ENCODE results near the gene POLE3.

POLE3 gene

GRCh38 chr9:113410207-113410864 is at the start of gene POLE3, which contains the start of gene C9orf43:
TSS of gene POLE3 (minus strand) at chr9:113410675. CDS start at chr9:113410293, 382 bp downstream.
TSS of gene C9orf43 (plus strand) at chr9:113410747. CDS start at chr9:113413494, 2,747 bp downstream.
- DNase-seq (ENCODE audit: low read depth): peak; percentile 86
- peak within 1 kb of the TSS; percentile 73 for H3K4me3 ChIP-seq (ENCODE audit: low read depth, low read length)
- no peak for TF ChIP-seq CTCF (IDR thresholded peaks at IDR 0.05; ENCODE audit: low read depth, low read length, missing control alignments)

- DNase-seq (ENCODE audit: low read depth): no peak
- no peak overlapping the region for H3K4me3 ChIP-seq (ENCODE audit: low read depth, low read length)
- TF ChIP-seq CTCF (IDR thresholded peaks at IDR 0.05; ENCODE audit: low read depth, low read length, missing control alignments): no peak
Observed at GRCh38 chr9:113456235-113456634, 45.8 kb upstream of the POLE3 start.

- TF ChIP-seq CTCF (IDR thresholded peaks at IDR 0.05; ENCODE audit: low read depth, low read length, missing control alignments): no peak
- no peak overlapping the region for H3K4me3 ChIP-seq (ENCODE audit: low read depth, low read length)
- DNase-seq (ENCODE audit: low read depth): peak; percentile 13
Observed at GRCh38 chr9:113454914-113455761, 44.7 kb upstream of the POLE3 start.

- DNase-seq (ENCODE audit: low read depth): no peak
- no peak for TF ChIP-seq CTCF (IDR thresholded peaks at IDR 0.05; ENCODE audit: low read depth, low read length, missing control alignments)
- no peak overlapping the region for H3K4me3 ChIP-seq (ENCODE audit: low read depth, low read length)
Observed at GRCh38 chr9:113452113-113452605, 41.7 kb upstream of the POLE3 start.

- no peak overlapping the region for H3K4me3 ChIP-seq (ENCODE audit: low read depth, low read length)
- no peak for TF ChIP-seq CTCF (IDR thresholded peaks at IDR 0.05; ENCODE audit: low read depth, low read length, missing control alignments)
- no peak for DNase-seq (ENCODE audit: low read depth)
Observed at GRCh38 chr9:113449376-113449775, 38.9 kb upstream of the POLE3 start.

GRCh38 chr9:113446323-113446740 is 35.9 kb upstream of the POLE3 start:
- H3K4me3 ChIP-seq (ENCODE audit: low read depth, low read length): no peak overlapping the region
- peak; percentile 12 for DNase-seq (ENCODE audit: low read depth)
- TF ChIP-seq CTCF (IDR thresholded peaks at IDR 0.05; ENCODE audit: low read depth, low read length, missing control alignments): peak; percentile 39

All from GM12864 (cell line).